ENCODE data around the gene CRTC3.

The CRTC3 gene

GRCh38 chr15:90642464-90643300, 113.0 kb downstream of the CRTC3 start:
- FAIRE-seq (no peak), DNase-seq (ENCODE audit: insufficient read length, low spot score) (no peak)
- no peak for TF ChIP-seq CTCF (IDR thresholded peaks at IDR 0.05; ENCODE audit: insufficient read depth, missing control alignments)

GRCh38 chr15:90643301-90643632, 113.5 kb downstream of the CRTC3 start:
- no peak for TF ChIP-seq CTCF (IDR thresholded peaks at IDR 0.05; ENCODE audit: insufficient read depth, missing control alignments)
- FAIRE-seq (no peak), DNase-seq (ENCODE audit: insufficient read length, low spot score) (no peak)

- DNase-seq (ENCODE audit: insufficient read length, low spot score), result no peak
- TF ChIP-seq CTCF (IDR thresholded peaks at IDR 0.05; ENCODE audit: insufficient read depth, missing control alignments), result no peak
- FAIRE-seq, result no peak
These were observed 114.8 kb downstream of the CRTC3 start for GRCh38 chr15:90644526-90644925.

- FAIRE-seq (no peak), DNase-seq (ENCODE audit: insufficient read length, low spot score) (no peak)
- no peak for TF ChIP-seq CTCF (IDR thresholded peaks at IDR 0.05; ENCODE audit: insufficient read depth, missing control alignments)
These were observed 115.4 kb downstream of the CRTC3 start for GRCh38 chr15:90644952-90645725.

GRCh38 chr15:90645873-90646575, 116.3 kb downstream of the CRTC3 start:
- no peak for FAIRE-seq
- no peak for TF ChIP-seq CTCF (IDR thresholded peaks at IDR 0.05; ENCODE audit: insufficient read depth, missing control alignments)
- no peak for DNase-seq (ENCODE audit: insufficient read length, low spot score)

- FAIRE-seq (no peak), DNase-seq (ENCODE audit: insufficient read length, low spot score) (no peak)
- no peak for TF ChIP-seq CTCF (IDR thresholded peaks at IDR 0.05; ENCODE audit: insufficient read depth, missing control alignments)
These were observed 117.1 kb downstream of the CRTC3 start for GRCh38 chr15:90646662-90647305.

All from D721Med (cell line).